Activated CD8-positive, alpha-beta memory T cell treated with anti-CD3 and anti-CD28 coated beads for 1 hour (primary cell): ENCODE measurements around the gene OGFR.
"Not testable (repeated sequence)": the region's sequence is repeated elsewhere in the genome, so short reads cannot be mapped to it uniquely, and the experiment has no call there.

Experiments used
- DNase-seq, 2 donors: peaks; one replicate each; pipeline ENCODE4 v3.0.0-alpha.2; 2020; ENCODE audit warnings: low read depth in 1 of 2; ENCODE audit errors: extremely low read depth in 1 of 2

The OGFR gene

GRCh38 chr20:62836967-62837490 is 32.4 kb downstream of the OGFR start:
- DNase-seq = no peak

DNA sequence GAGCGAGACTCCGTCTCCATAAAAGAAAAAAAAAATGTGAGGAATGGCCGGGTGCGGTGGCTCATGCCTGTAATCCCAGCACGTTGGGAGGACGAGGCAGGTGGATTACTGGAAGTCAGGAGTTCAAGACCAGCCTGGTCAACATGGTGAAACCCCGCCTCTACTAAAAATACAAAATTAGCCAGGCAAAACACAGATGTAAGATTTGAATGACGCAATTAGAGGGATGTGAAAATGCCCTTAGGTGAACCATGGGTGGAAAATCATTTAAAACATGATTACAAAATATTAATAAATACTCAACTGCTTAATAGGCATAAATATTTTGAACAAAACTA is 33.1 kb downstream of the OGFR start:
- no peak for DNase-seq

GRCh38 chr20:62838128-62838891 is 33.7 kb downstream of the OGFR start:
- no peak for DNase-seq

- DNase-seq = no peak
Observed at GRCh38 chr20:62839261-62839660, 34.6 kb downstream of the OGFR start.

DNA sequence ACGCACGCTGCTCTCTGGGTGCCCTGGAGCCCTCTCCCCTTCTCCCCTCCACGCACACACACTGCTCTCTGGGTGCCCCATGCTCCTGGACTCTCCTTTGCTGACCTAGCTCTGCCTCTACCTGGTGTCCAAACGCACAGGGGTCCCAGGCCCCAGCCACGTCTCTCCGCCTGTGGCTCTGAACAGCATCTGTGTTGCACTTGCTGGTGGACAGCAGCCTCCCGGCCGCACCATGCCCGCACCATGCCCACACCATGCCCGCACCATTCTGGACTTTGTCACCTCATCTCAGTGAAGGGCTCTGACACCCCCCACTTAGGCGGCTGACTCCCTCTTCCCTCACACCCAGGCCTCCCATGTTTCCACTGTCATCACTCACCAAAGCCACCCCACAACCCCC is 35.2 kb downstream of the OGFR start:
- no peak for DNase-seq

- DNase-seq = no peak
Observed at GRCh38 chr20:62840244-62841197, 35.9 kb downstream of the OGFR start.

- no peak for DNase-seq
Observed at GRCh38 chr20:62841705-62842212, 37.1 kb downstream of the OGFR start.

GRCh38 chr20:62843656-62844055 is 39.0 kb downstream of the OGFR start:
- DNase-seq = no peak

DNA sequence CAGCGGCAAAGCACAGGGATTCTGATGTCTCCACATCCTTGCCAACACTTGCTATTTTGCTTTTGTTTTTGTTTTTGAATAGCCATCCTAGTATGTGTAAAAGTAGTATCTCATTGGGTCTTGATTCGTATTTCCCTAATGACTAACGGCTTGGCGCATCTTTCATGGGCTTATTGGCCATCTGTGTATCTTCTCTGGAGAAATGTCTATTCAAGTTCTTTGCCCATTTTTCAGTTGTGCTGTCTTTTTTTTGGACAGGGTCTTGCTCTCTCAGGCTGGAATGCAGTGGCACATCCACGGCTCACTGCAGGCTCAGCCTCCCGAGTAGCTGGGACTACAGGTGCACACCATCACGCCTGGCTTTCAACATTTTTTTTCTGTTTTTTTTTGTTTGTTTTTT is 39.5 kb downstream of the OGFR start:
- no peak for DNase-seq

DNA sequence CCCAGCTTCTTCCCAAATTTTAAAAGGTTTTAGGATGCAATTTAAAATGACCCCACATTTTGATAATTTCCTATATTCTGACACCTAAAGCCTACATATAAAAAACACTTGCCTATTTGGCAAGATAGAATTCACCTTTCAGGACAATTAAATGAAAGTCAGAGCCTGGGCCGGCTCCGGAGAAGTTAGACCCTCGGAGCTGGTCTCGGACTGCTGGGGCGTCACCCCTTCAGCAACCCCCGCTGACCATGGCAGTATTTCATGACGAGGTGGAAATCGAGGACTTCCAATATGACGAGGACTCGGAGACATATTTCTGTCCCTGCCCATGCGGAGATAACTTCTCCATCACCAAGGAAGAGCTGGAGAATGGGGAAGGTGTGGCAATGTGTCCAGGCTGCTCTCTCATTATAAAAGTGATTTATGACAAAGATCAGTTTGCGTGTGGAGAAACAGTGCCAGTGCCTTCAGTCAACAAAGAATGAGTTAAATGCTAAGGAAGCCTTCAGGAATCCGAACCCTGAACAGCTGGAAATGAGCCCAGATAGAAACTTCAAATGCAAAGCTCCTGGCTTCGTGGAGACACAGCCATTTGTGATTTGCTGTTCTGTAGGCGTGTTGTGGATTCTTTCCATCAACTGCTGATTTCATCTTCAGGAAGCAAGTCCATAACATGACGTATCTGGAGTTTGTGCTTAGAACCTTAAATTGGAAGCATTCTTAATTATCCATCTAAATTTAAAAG is 41.0 kb downstream of the OGFR start:
- DNase-seq = no peak

- no peak for DNase-seq
Observed at GRCh38 chr20:62846166-62846890, 41.7 kb downstream of the OGFR start.

DNA sequence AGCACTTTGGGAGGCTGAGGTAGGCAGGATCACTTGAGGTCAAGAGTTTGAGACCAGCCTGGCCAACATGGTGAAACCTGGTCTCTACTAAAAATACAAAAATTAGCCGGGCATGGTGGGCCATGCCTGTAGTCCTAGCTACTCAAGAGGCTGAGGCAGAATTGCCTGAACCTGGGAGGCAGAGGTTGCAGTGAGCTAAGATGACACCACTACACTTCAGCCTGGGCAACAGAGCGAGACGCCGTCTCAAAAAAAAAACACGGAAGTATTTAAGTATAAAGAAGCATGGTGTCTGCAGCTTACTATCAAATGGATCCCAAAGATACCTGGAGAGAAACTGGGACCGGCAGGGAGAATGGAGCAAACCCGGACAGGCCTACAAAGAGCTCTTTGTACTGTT is 44.3 kb downstream of the OGFR start:
- DNase-seq = not testable (repeated sequence)

DNA sequence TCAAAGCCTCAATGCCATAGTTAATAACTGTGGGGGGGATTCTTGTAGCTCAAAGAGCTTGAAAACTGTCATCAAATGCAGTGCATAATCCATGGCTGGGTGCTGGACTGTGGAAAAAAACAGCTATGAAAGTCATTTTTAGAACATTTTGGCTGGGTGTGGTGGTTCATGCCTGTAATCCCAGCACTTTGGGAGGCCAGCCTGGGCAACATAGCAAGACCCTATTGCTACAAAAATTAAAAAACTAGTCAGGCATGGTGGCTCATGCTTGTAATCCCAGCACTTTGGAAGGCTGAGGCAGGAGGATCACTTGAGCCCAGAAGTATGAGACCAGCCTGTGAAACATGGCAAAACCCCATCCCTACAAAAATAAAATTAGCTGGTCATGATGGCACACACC is 44.8 kb downstream of the OGFR start:
- DNase-seq = no peak

DNA sequence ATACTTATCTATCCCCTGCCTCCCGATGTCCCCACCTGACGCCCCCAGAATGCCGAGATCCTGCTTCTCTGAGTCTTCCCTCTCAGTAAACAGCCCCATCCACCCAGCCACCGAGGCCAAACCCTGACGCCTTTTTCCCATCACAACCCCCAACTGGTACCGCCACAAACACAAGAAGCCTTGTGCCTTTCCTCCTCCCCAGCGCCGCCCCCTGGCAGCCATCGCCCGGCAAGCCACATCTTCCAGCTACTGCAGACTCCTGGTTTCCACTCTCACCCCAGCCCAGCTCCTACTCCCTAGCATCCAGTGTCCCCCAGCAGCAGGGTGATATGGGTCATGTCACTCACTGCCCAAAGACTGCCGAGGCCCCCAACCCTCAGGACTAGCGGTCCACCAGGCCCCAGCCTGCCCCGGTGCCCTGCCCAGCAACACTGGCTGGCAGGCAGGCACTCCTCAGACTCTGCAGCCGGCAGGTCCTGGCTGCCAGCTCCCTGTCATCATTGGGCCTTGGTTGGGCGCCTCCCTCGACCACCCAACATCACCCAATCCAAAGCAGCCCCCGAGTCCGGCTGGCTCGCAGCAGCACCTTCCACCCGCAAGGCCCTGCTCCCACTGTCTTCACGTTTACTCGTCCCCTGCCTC is 45.8 kb downstream of the OGFR start:
- no peak for DNase-seq

- DNase-seq = no peak
Observed at GRCh38 chr20:62852196-62852595, 47.6 kb downstream of the OGFR start.

DNA sequence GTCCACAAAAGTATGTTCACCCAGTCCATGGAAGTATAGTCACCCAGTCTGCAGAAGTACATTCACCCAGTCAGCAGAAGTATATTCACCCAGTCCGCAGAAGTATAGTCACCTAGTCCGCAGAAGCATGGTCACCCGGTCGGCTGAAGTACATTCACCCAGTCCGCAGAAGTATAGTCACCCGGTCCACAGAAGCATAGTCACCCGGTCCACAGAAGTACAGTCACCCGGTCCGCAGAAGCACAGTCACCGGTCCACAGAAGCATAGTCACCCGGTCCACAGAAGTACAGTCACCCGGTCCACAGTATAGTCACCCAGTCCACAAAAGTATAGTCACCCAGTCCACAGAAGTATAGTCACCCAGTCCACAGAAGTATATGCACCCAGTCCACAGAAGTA is 48.2 kb downstream of the OGFR start:
- DNase-seq = no peak

DNA sequence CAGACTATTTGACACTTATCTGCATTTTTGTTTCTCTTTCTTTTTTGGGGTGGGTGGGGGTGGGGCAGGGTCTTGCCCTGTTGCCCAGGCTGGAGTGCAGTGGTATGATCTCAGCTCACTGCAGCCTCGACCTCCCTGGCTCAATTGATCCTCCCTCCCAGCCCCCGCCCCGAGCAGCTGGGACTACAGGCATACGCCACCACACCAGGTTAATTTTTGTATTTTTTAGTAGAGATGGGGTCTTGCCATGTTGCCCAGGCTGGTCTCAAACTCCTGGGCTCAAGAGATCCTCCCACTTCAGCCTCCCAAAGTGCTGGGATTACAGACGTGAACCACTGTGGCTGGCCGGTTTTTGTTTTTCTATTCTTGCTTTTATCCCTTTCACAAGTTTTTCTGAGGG is 48.7 kb downstream of the OGFR start:
- not testable (repeated sequence) for DNase-seq

DNA sequence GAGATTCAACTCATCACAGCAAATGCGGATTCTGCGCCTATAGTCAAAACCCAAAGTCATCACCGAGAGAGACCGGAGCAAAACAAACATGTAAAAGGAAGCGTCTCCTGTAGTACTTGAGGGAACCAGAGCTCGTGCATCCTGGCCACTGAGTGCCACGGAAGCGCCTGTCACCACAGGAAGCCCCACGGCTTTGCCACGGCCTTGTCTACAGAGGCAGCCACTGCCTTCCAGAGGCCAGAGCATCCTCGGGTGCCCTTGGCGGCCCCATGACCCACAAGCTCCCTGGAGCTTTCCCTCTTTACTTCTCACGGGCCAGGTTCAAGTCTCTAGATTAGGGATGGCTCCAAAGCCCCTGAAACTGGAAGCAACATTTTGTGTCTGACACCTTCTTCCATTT is 49.5 kb downstream of the OGFR start:
- no peak for DNase-seq

- DNase-seq = no peak
Observed at GRCh38 chr20:62855120-62855519, 50.5 kb downstream of the OGFR start.
